ENCODE measurements around the gene NFATC4.

The NFATC4 gene

GRCh38 chr14:24415421-24416253 is 47.7 kb downstream of the NFATC4 start:
- H3K4me3 ChIP-seq (ENCODE audit: low read depth, low read length), result no peak overlapping the region
- DNase-seq (ENCODE audit: low read depth), result no peak
- TF ChIP-seq CTCF (IDR thresholded peaks at IDR 0.05; ENCODE audit: low read depth, low read length, missing control alignments), result no peak

- TF ChIP-seq CTCF (IDR thresholded peaks at IDR 0.05; ENCODE audit: low read depth, low read length, missing control alignments), result no peak
- H3K4me3 ChIP-seq (ENCODE audit: low read depth, low read length), result no peak overlapping the region
- DNase-seq (ENCODE audit: low read depth), result no peak
Observed at GRCh38 chr14:24416254-24416931, 48.4 kb downstream of the NFATC4 start.

DNA sequence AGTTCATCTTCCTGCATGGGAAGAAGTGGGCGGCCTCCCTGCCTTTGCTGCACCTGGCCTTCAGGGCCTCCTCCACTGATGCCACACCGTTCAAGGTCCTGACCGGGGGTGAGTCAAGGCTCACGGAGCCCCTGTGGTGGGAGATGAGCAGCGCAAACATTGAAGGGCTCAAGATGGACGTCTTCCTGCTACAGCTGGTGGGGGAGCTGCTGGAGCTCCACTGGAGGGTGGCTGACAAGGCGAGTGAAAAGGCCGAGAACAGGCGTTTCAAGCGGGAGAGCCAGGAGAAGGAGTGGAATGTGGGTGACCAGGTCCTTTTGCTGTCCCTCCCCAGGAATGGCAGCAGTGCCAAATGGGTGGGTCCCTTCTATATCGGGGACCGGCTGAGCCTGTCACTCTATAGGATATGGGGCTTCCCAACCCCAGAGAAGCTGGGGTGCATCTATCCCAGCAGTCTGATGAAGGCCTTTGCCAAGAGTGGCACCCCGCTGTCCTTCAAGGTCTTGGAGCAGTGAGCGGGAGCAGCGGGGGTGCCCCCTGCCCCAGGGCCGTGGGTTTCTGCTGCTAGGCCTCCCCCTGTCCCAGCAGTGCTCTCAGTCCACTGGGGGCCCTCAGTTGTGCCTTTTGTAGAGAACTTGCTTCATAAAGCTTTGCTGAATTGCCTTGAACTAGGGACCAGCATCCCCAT is 49.1 kb downstream of the NFATC4 start:
- TF ChIP-seq CTCF (IDR thresholded peaks at IDR 0.05; ENCODE audit: low read depth, low read length, missing control alignments), result no peak
- H3K4me3 ChIP-seq (ENCODE audit: low read depth, low read length), result no peak overlapping the region

DNA sequence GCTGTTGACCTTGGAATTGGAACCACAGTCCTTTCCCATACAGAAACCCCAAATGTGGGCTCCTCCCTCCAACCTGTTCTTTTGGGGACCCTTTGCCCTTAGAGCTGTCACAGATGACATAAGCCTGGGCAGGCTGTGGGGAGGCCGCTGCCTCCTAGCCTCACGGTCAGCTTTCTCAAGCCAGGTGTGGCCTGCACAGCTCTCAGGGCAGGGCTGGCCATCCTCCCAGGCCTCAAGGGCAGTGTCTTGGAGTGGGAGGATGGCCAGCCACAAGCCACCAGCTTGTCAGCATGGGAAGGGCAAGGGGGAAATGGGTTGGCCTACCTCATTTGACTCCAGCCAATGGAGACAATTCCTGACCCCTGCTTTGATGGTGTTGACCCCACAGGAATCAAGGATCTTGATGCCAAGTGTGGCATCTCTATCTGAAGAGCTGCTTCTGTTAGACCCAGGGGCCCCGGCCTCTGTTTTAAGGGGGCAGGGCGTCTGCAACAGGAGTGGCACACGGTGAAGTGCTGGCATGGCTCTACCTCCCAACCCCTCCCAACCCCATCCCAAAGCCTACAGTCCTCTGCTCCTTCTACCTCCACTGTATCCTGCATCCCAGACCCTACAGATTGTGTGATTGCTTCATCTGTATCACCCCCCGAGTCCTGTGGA is 50.0 kb downstream of the NFATC4 start:
- TF ChIP-seq CTCF (IDR thresholded peaks at IDR 0.05; ENCODE audit: low read depth, low read length, missing control alignments), result no peak
- no peak for DNase-seq (ENCODE audit: low read depth)
- H3K4me3 ChIP-seq (ENCODE audit: low read depth, low read length), result no peak overlapping the region

More for the DNA sequence above, 49.1 kb downstream of the NFATC4 start:
- DNase-seq (ENCODE audit: low read depth), result no peak

DNA sequence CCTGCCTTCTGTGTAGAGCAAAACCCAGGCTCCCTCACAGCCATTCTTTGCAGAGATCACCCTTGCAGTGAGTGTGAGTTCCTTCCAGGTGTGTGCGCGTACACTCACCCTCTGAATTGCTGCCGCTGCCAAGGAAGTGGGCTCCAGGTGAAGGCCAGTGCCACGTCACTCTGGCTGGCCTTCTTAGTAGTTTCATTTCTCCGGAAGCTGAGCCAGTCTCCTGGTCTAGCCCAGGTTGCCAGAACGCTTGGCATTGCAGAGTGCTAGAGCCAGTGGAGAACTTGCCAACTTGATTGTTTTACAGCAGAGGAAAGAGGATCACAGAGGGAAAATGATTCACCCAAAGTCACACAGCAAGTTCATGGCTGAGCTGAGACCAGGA is 50.5 kb downstream of the NFATC4 start:
- no peak overlapping the region for H3K4me3 ChIP-seq (ENCODE audit: low read depth, low read length)
- no peak for TF ChIP-seq CTCF (IDR thresholded peaks at IDR 0.05; ENCODE audit: low read depth, low read length, missing control alignments)
- DNase-seq (ENCODE audit: low read depth), result no peak

GRCh38 chr14:24422261-24422660 is 54.3 kb downstream of the NFATC4 start:
- no peak overlapping the region for H3K4me3 ChIP-seq (ENCODE audit: low read depth, low read length)
- no peak for DNase-seq (ENCODE audit: low read depth)
- no peak for TF ChIP-seq CTCF (IDR thresholded peaks at IDR 0.05; ENCODE audit: low read depth, low read length, missing control alignments)
